ENCODE measurements around the gene ZSWIM4. TPM values are rescaled to one million over a fixed set of nuclear protein-coding genes. Genes with fewer than 3 reads are reported as not detected.
A peak's percentile ranks its signal among the peaks of the same experiment; 100 is the strongest.

The ZSWIM4 gene
- total RNA-seq, 1 donor: 12.1 TPM

DNA sequence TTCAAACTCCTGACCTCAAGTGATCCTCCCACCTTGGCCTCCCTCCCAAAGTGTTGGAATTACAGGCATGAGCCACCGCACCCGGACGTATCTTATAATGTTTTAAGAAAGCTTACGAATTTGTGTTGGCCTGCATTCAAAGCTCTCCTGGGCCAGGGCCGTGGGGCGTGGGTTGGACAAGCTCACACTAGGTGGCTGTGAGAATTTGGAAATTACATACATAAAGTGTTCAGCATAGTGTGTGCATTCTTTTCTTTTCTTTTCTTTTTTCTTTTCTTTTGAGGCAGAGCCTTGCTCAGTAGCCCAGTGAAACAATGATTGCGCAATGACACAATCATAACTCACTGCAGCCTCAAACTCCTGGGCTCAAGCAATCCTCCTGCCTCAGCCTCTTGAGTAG lies 2.6 kb downstream of the ZSWIM4 start:
- TF ChIP-seq, protein P1, sequence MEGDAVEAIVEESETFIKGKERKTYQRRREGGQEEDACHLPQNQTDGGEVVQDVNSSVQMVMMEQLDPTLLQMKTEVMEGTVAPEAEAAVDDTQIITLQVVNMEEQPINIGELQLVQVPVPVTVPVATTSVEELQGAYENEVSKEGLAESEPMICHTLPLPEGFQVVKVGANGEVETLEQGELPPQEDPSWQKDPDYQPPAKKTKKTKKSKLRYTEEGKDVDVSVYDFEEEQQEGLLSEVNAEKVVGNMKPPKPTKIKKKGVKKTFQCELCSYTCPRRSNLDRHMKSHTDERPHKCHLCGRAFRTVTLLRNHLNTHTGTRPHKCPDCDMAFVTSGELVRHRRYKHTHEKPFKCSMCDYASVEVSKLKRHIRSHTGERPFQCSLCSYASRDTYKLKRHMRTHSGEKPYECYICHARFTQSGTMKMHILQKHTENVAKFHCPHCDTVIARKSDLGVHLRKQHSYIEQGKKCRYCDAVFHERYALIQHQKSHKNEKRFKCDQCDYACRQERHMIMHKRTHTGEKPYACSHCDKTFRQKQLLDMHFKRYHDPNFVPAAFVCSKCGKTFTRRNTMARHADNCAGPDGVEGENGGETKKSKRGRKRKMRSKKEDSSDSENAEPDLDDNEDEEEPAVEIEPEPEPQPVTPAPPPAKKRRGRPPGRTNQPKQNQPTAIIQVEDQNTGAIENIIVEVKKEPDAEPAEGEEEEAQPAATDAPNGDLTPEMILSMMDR (IDR thresholded peaks at IDR 0.05; ENCODE audit: insufficient read depth, low read depth, low read length): no peak
- peak; percentile 64 for DNase-seq (ENCODE audit: low read depth)
- H3K4me3 ChIP-seq (ENCODE audit: low read depth, low read length): no peak overlapping the region

DNA sequence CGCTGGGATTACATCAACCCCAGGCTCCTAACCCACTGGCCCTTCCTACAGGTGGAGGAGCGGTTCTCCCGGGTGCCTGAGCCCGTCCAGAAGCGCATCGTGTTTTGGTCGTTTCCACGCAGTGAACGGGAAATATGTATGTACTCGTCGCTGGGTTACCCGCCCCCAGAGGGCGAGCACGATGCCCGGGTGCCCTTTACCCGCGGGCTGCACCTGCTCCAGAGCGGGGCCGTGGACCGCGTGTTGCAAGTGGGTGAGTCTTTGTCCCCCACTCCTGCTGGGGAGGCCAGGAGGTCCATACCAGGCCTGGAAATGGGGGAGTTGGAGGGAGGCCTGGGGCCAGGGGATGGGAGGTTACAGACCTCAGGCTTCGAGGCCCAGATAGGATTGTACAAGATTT lies 4.4 kb downstream of the ZSWIM4 start:
- TF ChIP-seq, protein P1 (IDR thresholded peaks at IDR 0.05; ENCODE audit: insufficient read depth, low read depth, low read length): no peak
- no peak overlapping the region for H3K4me3 ChIP-seq (ENCODE audit: low read depth, low read length)
- no peak for DNase-seq (ENCODE audit: low read depth)

DNA sequence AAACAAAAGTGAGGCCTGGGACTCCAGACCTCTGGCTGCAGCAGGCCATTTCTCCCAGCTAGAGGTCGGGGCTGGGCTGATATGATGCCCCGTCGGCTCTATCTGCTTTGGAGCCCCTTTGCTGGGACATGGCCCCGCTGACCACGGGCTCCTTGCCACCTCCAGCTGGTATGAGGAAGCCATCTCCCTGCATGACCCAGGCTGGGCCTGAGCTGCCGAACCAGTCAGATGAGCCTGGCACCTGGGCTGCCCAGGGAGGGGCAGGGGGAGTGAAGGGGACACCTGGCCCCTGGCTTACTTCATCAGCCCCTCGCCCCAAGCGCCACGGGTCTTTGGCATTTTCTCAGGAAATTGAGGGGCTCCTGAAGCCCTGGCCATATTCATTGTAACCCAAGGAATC lies 7.8 kb downstream of the ZSWIM4 start:
- no peak for DNase-seq (ENCODE audit: low read depth)
- no peak overlapping the region for H3K4me3 ChIP-seq (ENCODE audit: low read depth, low read length)
- TF ChIP-seq, protein P1 (IDR thresholded peaks at IDR 0.05; ENCODE audit: insufficient read depth, low read depth, low read length): no peak

DNA sequence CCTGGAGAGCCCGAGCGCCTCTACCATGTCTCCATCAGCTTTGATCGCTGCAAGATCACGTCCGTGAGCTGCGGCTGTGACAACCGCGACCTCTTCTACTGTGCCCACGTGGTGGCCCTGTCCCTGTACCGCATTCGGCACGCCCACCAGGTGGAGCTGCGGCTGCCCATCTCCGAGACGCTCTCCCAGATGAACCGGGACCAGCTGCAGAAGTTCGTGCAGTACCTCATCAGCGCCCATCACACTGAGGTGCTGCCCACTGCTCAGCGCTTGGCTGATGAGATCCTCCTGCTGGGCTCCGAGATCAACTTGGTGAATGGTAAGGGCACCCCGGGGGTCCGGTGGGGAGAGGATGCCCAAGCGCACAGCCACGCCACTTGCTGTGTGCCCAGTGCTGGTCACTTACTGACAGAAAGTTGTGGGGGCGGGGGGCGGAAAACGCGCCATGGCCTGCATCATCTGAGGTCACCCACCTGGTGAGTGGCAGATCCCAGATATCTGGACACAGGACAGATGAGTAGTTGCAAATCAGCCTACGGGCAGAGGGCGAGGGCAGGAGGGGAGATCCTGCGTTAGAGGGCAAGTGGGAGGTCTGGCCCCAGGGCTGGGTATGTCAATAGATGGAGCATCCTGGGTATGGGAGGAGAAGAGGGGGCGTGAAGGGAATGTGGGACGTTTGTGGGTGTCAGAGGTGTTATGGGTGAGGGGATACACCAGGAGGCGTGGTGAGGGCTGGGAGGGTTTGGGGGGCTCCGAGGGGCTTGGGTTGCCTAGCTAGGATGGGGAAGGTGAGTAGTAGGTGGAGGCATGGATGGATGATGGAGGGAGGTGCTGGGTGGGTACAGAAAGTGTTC lies 9.8 kb downstream of the ZSWIM4 start:
- no peak for DNase-seq (ENCODE audit: low read depth)
- TF ChIP-seq, protein P1 (IDR thresholded peaks at IDR 0.05; ENCODE audit: insufficient read depth, low read depth, low read length): peak; percentile 33
- H3K4me3 ChIP-seq (ENCODE audit: low read depth, low read length): no peak overlapping the region

DNA sequence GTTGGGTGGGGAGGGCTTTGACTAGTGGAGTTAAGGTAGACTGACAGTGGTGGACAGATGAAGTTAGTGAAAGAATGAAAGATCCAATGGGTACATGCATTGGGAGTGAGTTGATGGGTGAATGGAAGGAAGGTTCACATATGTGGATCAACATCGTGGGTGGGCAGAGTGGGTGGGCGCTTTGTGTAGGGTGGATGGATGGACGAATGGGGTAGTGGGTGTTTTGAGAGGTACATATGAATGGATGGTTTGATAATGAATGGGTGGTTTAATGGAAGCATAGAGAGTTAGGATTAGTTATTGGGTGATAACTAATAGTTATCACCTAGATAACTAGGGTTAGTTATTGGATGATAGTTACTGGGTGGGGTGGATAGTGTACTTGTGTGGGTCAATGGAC lies 11.5 kb downstream of the ZSWIM4 start:
- no peak for DNase-seq (ENCODE audit: low read depth)

DNA sequence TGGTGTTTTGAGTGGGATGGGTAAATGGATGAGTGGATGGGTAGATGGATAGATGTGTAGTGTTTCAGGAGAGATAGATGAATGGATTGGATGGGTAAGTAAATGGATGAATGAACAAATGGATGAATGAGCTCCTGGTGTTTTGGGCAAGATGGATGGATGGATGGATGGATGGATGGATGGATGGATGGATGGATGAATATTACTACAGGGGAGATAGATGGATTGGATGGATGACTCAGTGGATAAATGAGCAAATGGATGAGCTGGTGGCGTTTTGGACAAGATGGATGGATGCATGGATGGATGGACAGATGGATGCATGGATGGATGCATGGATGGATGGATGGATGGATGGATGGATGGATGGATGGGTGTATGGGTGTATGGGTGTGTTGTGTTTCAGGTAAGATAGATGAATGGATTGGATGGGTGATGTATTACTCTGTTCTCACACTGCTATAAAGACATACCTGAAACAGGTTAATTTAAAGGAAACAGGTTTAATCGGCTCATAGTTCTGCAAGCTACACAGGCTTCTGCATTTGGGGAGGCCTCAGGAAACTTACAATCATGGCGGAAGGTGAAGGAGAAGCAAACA lies 12.3 kb downstream of the ZSWIM4 start:
- H3K4me3 ChIP-seq (ENCODE audit: low read depth, low read length): no peak overlapping the region
- TF ChIP-seq, protein P1 (IDR thresholded peaks at IDR 0.05; ENCODE audit: insufficient read depth, low read depth, low read length): no peak
- DNase-seq (ENCODE audit: low read depth): no peak

More for the DNA sequence above, 11.5 kb downstream of the ZSWIM4 start:
- TF ChIP-seq, protein P1 (IDR thresholded peaks at IDR 0.05; ENCODE audit: insufficient read depth, low read depth, low read length): no peak
- no peak overlapping the region for H3K4me3 ChIP-seq (ENCODE audit: low read depth, low read length)
